HG03354 (cell line): Measurements from ENCODE around the gene TIE1.

Experiments
- ATAC-seq: cut with Tn5 transposase; IDR thresholded peaks from one replicate; pipeline ENCODE4 v1.9.1; 2021; ENCODE audit warnings: mild to moderate bottlenecking; ENCODE audit not compliant: unreplicated experiment, poor library complexity, severe bottlenecking

TIE1 gene

DNA sequence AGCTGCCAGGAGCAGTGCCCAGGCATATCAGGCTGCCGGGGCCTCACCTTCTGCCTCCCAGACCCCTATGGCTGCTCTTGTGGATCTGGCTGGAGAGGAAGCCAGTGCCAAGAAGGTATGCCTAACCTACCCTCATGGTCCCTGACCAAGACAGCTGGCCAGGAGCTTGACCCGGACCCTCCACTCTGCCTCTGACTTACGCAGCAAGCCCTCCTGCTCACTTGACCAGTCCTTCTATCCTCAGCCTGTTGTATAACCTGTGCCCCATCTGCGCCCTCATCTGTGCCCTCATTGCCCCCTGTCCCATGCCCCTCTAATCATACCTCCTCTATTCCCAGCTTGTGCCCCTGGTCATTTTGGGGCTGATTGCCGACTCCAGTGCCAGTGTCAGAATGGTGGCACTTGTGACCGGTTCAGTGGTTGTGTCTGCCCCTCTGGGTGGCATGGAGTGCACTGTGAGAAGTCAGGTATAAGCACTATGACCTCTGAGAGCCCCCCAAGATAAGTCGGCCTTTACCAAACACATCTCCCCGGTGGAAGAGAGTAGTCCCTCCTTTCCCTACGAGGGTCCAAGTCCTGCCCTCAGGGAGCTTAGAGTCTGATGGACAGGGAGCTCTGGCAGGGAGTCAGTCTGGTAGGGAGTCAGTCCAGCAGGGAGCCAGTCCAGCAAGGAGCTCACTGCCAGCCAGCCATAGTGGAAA, 6.8 kb downstream of the TIE1 start:
- no peak for ATAC-seq

DNA sequence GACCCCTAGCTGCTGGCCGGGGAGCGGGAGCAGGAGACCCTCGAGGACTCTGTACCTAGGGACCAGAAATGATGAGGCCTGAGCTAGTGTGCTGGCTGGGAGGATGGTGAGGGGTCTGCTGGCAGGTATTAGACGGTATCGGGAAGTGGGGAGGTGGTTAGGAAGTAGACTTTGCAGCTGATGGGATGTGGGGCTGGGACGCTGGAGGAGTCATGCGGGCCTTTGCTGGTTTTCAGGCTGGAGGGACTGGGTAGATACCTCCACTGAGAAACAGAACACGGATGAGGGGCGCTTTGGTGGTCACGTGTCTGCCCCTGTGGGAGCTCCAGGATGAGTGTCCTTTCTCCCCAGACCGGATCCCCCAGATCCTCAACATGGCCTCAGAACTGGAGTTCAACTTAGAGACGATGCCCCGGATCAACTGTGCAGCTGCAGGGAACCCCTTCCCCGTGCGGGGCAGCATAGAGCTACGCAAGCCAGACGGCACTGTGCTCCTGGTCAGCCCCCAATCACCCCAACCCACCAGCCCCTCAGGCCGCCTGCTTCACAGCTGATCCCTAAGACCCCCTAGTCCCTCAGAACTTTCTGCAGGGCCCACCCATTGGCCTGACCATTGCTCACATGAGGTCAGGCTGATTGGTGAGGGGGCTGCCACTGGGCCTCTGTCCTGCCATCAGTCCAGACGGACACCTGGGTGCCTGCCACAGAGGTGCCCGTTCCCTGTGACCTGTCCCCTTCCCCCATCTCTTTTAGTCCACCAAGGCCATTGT, 8.0 kb downstream of the TIE1 start:
- no peak for ATAC-seq

DNA sequence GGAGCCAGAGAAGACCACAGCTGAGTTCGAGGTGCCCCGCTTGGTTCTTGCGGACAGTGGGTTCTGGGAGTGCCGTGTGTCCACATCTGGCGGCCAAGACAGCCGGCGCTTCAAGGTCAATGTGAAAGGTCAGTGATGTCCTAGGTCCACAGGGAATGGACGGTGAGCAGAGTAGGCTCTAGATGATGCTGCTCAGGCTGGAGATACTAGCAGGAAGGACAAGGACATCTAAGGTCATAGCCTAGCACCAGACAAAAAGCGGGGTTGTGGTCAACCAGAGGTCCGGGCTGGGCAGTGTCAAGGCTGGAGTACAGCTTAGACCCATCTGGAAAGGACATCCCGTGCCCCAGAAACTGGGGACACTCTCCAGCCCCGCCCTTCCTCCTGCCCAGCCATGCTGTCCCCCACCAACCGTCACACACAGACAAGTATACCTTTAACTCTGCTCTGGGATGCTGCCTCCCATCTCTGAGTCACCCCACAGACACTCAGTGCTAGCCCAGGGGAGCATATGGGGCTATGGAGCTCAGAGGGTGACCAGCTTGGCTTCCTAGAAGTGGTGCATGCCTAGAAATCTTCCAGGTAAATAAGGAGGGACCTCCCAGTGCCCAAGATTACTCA, 8.7 kb downstream of the TIE1 start:
- no peak for ATAC-seq

DNA sequence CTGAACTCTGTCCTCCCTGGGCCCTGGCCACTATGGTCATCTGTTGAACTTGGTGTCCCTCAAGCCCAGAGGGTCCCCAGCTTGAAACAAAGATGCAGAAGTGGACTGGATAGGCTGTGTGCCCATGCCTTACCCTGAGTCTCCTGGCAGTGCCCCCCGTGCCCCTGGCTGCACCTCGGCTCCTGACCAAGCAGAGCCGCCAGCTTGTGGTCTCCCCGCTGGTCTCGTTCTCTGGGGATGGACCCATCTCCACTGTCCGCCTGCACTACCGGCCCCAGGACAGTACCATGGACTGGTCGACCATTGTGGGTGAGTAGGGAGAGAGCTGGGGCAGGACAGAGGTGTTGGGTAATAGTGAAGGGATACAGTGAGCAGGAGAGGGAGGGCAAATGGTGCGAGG, 10.7 kb downstream of the TIE1 start:
- ATAC-seq: no peak

DNA sequence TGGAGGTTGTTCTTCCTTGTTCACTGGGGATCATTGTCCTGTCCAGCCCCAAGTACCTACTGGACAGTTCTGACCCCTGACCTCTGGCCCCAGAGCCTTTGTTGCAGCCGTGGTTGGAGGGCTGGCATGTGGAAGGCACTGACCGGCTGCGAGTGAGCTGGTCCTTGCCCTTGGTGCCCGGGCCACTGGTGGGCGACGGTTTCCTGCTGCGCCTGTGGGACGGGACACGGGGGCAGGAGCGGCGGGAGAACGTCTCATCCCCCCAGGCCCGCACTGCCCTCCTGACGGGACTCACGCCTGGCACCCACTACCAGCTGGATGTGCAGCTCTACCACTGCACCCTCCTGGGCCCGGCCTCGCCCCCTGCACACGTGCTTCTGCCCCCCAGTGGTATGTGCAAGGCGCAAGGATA, 11.4 kb downstream of the TIE1 start:
- ATAC-seq: no peak

DNA sequence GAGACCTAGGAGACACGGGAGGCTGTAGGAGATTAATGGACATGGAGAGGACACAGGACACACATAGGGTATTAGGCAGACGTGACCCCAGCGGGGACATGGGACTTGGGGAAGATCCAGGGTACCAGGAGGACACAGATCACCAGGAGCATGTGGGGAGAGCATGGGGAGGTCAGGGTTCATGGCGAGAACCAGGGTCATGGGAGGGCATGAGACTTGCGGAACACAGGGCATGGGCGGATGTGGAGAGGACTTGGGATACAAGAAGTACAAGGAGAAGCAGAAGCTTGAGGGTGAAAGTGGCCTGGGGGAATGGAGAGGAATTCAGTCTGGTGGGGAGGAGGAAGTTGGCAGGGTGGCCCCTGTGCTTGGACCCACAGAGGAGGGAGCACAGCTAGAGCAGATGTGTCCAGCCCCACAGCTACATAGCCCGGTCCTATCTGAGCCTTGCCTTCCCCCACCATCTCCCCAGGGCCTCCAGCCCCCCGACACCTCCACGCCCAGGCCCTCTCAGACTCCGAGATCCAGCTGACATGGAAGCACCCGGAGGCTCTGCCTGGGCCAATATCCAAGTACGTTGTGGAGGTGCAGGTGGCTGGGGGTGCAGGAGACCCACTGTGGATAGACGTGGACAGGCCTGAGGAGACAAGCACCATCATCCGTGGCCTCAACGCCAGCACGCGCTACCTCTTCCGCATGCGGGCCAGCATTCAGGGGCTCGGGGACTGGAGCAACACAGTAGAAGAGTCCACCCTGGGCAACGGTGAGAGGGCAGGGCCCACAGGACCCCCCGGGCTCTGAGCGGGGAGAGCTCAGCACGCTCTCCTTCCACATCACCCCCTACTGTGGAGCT, 12.1 kb downstream of the TIE1 start:
- no peak for ATAC-seq

DNA sequence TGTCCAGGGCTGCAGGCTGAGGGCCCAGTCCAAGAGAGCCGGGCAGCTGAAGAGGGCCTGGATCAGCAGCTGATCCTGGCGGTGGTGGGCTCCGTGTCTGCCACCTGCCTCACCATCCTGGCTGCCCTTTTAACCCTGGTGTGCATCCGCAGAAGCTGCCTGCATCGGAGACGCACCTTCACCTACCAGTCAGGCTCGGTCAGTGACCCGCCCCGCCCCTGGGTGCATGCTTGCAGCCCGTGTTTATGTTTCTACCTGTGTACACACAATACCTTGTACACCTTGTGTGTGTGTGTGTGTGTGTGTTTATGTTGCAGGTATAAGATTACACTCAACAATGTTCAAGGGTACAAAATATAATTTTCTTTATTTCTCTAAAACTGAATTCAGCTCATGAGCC, 13.0 kb downstream of the TIE1 start:
- no peak for ATAC-seq

DNA sequence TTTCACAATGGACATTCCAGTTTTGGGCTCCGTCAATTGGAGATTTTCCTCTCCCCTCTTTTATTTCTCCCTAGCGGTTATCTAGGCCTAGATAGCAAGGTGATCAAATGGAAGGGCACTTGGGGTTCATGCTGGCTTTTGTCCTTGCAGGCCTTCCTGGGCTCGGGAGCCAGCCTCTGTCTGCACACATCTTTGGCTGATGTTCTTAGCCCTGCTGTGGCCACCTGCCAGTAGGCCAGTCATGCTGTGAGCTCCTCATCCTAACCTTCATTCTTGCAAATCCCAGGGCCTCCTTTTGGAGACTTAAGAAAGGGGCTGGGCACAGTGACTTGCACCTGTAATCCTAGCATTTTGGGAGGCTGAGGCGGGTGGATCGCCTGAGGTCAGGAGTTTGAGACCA, 13.5 kb downstream of the TIE1 start:
- no peak for ATAC-seq

DNA sequence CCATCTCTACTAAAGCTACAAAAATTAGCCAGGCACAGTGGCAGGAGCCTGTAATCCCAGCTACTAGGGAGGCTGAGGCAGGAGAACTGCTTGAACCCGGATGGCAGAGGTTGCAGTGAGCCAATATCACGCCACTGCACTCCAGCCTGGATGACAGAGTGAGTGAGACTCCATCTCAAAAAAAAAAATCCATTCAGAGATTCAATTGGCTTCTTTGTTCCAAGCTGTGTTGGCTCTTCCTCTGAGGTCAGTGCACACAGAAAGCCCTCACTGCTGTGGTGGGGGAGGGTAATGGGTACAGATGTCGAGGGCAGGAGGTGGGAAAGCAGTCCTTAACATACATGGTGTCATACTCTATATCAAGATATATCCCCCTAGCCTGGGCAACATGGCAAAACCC, 14.7 kb downstream of the TIE1 start:
- no peak for ATAC-seq

DNA sequence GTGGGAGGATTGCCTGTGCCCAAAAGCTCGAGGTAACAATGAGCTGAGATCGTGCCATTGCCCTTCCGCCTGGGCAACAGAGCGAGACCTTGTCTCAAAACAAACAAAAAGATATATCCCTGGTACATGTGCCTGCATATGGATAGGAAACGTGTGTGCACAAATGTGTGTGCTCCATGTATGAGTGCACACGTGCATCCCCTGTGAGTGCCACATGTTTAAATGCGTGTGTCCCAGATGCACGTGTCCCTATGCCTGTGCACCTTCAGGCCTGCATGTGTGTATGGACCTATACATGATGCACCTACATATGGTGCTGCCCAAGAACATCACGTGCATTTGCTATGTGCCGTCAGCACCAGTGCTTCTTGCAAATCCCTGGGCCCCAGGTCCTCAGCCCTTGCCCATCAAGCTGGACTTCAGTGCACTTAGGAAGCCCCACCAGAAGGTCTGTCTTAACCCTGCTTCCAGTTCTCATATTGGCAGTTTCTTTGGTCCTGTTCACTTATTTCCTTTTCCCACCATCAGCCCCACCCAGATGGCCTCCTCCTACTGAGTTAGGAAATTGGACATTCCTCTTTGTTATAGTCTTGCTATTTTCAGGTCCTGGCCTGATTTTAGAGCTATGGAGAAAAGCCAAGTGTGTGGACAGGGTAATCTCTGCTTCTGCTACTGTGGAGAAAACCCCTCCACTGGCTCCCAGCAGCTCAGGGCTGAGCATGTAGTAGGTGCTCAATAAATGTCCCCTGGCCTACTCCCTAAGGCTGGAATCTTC, 15.4 kb downstream of the TIE1 start:
- ATAC-seq: no peak

DNA sequence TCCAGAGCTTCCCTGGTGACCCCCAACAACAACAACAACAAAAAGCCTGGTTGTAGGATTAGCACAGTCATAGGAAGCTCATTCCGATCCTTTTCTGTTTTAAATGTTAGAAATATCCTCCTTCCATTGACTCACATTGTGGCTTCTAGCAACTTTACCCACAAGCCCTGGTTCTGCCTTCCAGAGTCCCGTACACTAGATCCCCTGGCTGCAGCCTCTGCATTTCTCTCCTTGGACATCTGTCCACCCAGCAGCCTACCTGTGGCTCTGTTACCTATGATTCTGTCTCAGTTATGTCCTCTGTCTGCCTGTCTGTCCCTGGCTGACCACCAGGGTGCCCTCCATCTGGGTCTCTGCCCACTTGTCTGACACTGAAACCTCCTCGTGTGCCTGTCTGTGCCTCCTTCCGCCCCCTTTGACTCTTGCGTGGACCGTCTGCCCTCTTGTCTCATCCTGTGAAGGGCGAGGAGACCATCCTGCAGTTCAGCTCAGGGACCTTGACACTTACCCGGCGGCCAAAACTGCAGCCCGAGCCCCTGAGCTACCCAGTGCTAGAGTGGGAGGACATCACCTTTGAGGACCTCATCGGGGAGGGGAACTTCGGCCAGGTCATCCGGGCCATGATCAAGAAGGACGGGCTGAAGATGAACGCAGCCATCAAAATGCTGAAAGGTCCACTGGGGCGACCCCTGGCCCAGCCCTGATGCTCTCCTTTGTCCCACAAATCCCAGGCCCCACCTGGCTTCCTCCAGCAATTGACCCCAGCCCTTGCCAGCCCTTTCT, 16.1 kb downstream of the TIE1 start:
- ATAC-seq: no peak

DNA sequence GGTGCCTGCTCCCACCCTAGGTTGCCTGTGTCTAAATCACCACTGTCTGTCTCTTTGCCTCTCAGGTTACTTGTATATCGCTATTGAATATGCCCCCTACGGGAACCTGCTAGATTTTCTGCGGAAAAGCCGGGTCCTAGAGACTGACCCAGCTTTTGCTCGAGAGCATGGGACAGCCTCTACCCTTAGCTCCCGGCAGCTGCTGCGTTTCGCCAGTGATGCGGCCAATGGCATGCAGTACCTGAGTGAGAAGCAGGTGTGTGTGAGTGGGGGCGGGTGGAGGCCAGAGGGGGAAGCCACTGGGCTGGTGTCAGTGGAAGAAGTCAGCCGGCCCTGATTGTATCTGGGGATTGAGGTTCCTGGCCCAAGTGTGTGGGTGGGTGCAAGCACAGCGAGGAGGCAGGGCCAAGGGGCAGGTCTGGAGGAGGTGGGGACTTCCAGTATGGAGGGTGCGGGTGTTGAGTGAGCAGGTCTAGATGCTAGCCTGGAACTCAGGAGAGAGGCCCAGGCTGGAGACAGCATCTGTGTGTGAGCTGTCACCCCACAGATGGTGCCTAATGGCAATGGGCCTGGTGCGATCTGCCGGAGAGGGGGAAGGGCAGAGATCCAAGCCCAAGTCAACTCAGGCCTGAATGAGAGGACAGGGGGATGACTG, 17.2 kb downstream of the TIE1 start:
- ATAC-seq: no peak

DNA sequence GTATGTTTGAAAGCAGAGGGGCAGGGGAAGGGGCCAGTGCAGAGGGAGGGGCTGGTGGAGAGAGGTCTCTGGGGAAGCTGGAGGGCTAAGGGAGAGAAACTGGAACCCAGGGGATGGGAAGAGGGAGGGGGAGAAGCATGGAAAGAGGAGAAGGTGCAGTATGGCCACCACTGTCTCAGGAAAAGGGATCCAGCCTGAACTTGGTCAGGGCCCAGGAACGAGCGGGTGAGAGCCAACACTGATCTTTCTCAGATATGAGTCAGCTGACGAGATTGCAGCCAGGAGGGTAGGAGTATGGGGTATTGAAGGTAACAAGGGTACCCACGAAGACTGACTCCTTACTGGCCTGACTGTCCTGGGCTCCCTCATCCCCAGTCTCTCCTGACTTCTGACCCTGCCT, 18.0 kb downstream of the TIE1 start:
- no peak for ATAC-seq

DNA sequence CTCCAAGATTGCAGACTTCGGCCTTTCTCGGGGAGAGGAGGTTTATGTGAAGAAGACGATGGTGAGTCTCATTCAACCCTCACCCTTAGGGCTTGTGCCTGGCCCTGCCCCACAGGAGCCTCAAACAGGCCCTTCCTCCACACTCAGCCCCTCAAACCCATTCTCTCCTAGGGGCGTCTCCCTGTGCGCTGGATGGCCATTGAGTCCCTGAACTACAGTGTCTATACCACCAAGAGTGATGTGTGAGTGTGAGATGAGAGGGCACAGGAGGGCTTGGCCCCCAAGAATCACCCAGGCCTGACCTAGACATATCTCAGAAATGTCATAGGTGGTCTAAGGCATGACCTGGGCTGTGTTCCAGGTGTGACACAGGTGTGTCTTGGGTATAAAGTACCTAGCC, 18.5 kb downstream of the TIE1 start:
- ATAC-seq: no peak

DNA sequence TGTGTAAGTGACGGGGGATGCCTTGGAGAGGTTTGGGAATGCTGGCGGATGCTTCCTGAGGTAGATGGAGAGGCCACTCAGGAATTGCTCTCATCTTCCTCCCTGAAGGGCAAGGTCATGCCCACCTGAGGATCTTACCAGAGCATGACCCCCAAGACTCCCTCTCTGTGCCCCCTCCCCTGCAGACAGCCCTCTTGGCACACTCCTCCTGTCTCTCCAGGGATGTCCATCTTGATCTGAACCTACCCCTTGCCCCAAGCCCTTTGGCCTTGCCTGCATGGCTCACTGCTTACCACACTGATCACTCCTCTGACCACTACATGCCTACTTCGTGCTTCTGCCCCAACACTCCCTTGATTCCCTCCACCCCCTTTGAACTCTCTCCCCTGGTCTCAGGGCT, 19.0 kb downstream of the TIE1 start:
- no peak for ATAC-seq

DNA sequence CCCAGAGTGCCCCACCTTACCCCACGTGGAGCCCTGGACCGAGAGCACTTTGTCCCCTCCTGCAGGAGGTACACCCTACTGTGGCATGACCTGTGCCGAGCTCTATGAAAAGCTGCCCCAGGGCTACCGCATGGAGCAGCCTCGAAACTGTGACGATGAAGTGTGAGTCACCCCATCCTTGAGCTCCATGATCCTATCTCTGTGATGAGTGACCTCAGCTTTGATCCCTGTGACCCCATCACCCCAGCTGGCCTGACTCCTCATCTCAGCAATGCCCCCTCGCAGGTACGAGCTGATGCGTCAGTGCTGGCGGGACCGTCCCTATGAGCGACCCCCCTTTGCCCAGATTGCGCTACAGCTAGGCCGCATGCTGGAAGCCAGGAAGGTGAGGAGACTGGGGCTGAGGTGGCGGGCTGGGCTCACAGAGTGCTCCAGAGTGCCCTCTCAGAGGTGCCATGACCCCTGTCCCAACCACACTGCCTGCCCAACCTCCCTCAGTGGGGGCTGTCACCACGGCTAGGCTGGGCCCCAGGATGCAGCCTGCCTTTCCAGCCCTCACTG, 20.6 kb downstream of the TIE1 start:
- ATAC-seq: no peak

DNA sequence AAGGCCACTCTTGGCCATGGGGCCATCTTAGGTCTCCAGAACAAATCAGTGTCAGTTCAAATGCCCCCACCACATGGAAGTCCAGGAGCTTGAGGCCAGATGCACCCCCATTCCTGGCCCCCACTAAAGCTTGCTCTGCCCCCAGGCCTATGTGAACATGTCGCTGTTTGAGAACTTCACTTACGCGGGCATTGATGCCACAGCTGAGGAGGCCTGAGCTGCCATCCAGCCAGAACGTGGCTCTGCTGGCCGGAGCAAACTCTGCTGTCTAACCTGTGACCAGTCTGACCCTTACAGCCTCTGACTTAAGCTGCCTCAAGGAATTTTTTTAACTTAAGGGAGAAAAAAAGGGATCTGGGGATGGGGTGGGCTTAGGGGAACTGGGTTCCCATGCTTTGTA, 21.7 kb downstream of the TIE1 start:
- ATAC-seq: no peak

DNA sequence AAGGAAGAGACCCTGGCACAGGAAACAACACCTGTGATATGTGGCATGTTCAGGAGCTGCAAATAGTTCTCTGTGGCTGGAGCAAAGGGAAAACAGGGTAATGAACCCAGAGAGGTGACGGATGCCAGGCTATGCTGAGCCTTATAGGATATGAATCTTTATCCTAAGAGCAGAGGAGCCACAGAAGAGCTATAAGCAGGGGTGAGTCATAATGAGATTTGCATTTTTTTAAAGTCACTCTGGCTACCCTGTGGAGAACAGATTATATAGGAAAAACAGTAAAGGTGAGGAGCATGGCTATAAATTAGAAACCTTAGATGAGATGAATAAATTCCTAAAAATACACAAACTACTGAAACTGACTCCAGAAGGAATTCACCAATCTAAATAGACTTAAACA, 24.0 kb downstream of the TIE1 start:
- no peak for ATAC-seq
